B cell (primary cell): ENCODE results near the gene SNRK. TPM values are rescaled to one million over a fixed set of nuclear protein-coding genes. Genes with fewer than 3 reads are reported as not detected.

Experiments used
- ATAC-seq: fragments of 200-7000 bp; cut with Tn5 transposase; one replicate; pipeline ENCODE4 v1.10.0; 2021; ENCODE audit warnings: low read depth, mild to moderate bottlenecking, moderate number of reproducible peaks, moderate library complexity
- CTCF ChIA-PET: fragments of 350-600 bp; sonication (Branson Sonifier 250); formaldehyde crosslinking; loops from one replicate; lab custom pipeline; 2021; ENCODE audit warnings: antibody characterized with exemption, inconsistent platforms; lab: Charles Lee
- POLR2A ChIA-PET: fragments of 350-600 bp; sonication (Branson Sonifier 250); formaldehyde crosslinking; loops from one replicate; lab custom pipeline; 2021; ENCODE audit warnings: antibody characterized with exemption; lab: Charles Lee
- DNase-seq: peaks from one replicate; pipeline ENCODE4 v3.0.0; 2013
- H2AFZ ChIP-seq: 2 replicates; pipeline ENCODE4 v1.6.1; 2012; ENCODE audit warnings: mild to moderate bottlenecking, low read depth, low read length; ENCODE audit not compliant: insufficient read depth, poor library complexity, severe bottlenecking
- H3K27ac ChIP-seq, 2 donors: 1 replicate in 1 of 2; 2 replicates in 1 of 2; pipeline ENCODE4 v1.5.1; 2012 to 2013; ENCODE audit warnings: low read length in 2 of 2, mild to moderate bottlenecking in 2 of 2, moderate library complexity in 1 of 2
- H3K27me3 ChIP-seq, 4 experiments: fragments of 200-600 bp in 1 of 4; sonication (generic) in 1 of 4; replicated peaks in 1 of 4; 1 replicate in 2 of 4; 2 replicates in 2 of 4; pipeline versions ENCODE4 v1.6.1 to v1.7.0; 2013 to 2016; ENCODE audit warnings: low read length in 3 of 4, mild to moderate bottlenecking in 2 of 4, mixed read lengths in 1 of 4, moderate library complexity in 1 of 4; ENCODE audit not compliant: insufficient read depth in 4 of 4, control insufficient read depth in 3 of 4; ENCODE audit errors: control extremely low read depth in 1 of 4
- H3K36me3 ChIP-seq, 2 experiments: replicated peaks in 1 of 2; 1 replicate in 1 of 2; 2 replicates in 1 of 2; pipeline versions ENCODE4 v1.6.1 to v1.7.1; 2013; ENCODE audit warnings: low read length in 1 of 2; ENCODE audit not compliant: insufficient read depth in 2 of 2, control insufficient read depth in 1 of 2; ENCODE audit errors: control extremely low read depth in 1 of 2, extremely low read depth in 1 of 2
- H3K4me1 ChIP-seq, 2 donors: fragments of 200-600 bp in 1 of 2; sonication (generic) in 1 of 2; 1 replicate in 1 of 2; 2 replicates in 1 of 2; pipeline versions ENCODE4 v1.5.1 to v1.6.1; 2013 to 2017; ENCODE audit warnings: low read length in 2 of 2; ENCODE audit not compliant: control insufficient read depth in 2 of 2, insufficient read depth in 2 of 2
- H3K4me2 ChIP-seq: replicated peaks from 2 replicates; pipeline ENCODE3; 2012; ENCODE audit warnings: mild to moderate bottlenecking, low read depth, low read length; ENCODE audit not compliant: poor library complexity, severe bottlenecking
- H3K4me3 ChIP-seq, 5 experiments: fragments of 200-600 bp in 1 of 5; sonication (generic) in 1 of 5; 1 replicate in 3 of 5; 2 replicates in 2 of 5; pipeline versions ENCODE4 v1.5.1 to v1.7.0; 2011 to 2016; ENCODE audit warnings: low read length in 4 of 5, mild to moderate bottlenecking in 4 of 5, low read depth in 2 of 5, control low read depth in 1 of 5, moderate library complexity in 1 of 5; ENCODE audit not compliant: insufficient read depth in 1 of 5; ENCODE audit errors: control extremely low read depth in 1 of 5, extremely low read depth in 1 of 5
- H3K79me2 ChIP-seq: fragments of 200-600 bp; sonication (generic); one replicate; pipeline ENCODE4 v1.6.0; 2016; ENCODE audit warnings: low read length; ENCODE audit not compliant: control insufficient read depth, insufficient read depth
- H3K9ac ChIP-seq: fragments of 200-600 bp; sonication (generic); 2 replicates; pipeline ENCODE4 v1.6.1; 2017; ENCODE audit warnings: mild to moderate bottlenecking, low read length, moderate library complexity
- H3K9me3 ChIP-seq, 3 donors: one replicate each; pipeline versions ENCODE4 v1.6.1 to v1.7.1; 2013; ENCODE audit warnings: low read length in 2 of 3; ENCODE audit not compliant: control insufficient read depth in 2 of 3, insufficient read depth in 1 of 3; ENCODE audit errors: control extremely low read depth in 1 of 3
- H4K20me1 ChIP-seq: 2 replicates; pipeline ENCODE4 v1.6.0; 2012; ENCODE audit warnings: mild to moderate bottlenecking, low read length; ENCODE audit not compliant: insufficient read depth, control insufficient read depth, poor library complexity, severe bottlenecking
- H3K27ac Mint-ChIP-seq: one replicate; pipeline ENCODE4 v1.8.0; 2021; ENCODE audit warnings: mixed read lengths
- H3K27me3 Mint-ChIP-seq: one replicate; pipeline ENCODE4 v1.8.0; 2021; ENCODE audit warnings: mixed read lengths
- H3K4me1 Mint-ChIP-seq: one replicate; pipeline ENCODE4 v1.8.0; 2021; ENCODE audit warnings: mixed read lengths
- H3K4me3 Mint-ChIP-seq: one replicate; pipeline ENCODE4 v1.8.0; 2021; ENCODE audit warnings: mixed read lengths
- H3K9me3 Mint-ChIP-seq: one replicate; pipeline ENCODE4 v1.8.0; 2022; ENCODE audit warnings: mixed read lengths; ENCODE audit not compliant: insufficient read depth
- CTCF ChIP-seq: fragments of 200-600 bp; IDR thresholded peaks from one replicate; pipeline ENCODE4 v1.8.0; 2022; ENCODE audit warnings: antibody characterized with exemption, mild to moderate bottlenecking
- EZH2 ChIP-seq: IDR thresholded peaks from 2 replicates; pipeline ENCODE4 v1.6.1; 2012; ENCODE audit warnings: borderline replicate concordance, low read depth, mild to moderate bottlenecking, moderate library complexity, low read length; ENCODE audit not compliant: insufficient read depth, poor library complexity, severe bottlenecking
- WGBS: methylation state at CpG from one replicate; pipeline ENCODE4 v1.1.5; 2013; ENCODE audit warnings: missing lambda C conversion rate; ENCODE audit not compliant: insufficient coverage; 5-methylcytosine and 5-hydroxymethylcytosine counted together
- intact Hi-C: fragments of 100-400 bp; cut with micrococcal nuclease; formaldehyde crosslinking; loops from one replicate; pipeline ENCODE4 v1.10.0; 2022
- polyA plus RNA-seq: library from polyadenylated mRNA; depleted of rRNA; stranded (reverse); fragments of >200 nt; gene quantifications from 2 replicates; pipeline ENCODE4 v1.2.3, GENCODE V29; 2012
- total RNA-seq, 2 donors: library from RNA; stranded (reverse); fragments of 120-200 nt in 1 of 2; gene quantifications; 1 replicate in 1 of 2; 2 replicates in 1 of 2; pipeline versions ENCODE4 v1.2.3 to v1.2.4, GENCODE V29; 2013 to 2022

The SNRK gene
- total and polyA plus RNA-seq, 2 donors (not counting 1 experiment from before 2014, with no cell fraction given), result 17.8 to 46.7 TPM

- Mint-ChIP-seq H3K4me3 (no peak overlapping the region), H3K4me1 (peaks cover 13% of the 10 kb centered on the region), H3K27ac (no peak overlapping the region), H3K27me3 (no peaks in the 10 kb centered on the region), H3K9me3 (no peaks in the 10 kb centered on the region)
- Histone ChIP-seq H3K79me2 (no peaks in the 10 kb centered on the region), H4K20me1 (no peaks in the 10 kb centered on the region), H2AFZ (no peak overlapping the region), H3K9me3 (no peaks in the 10 kb centered on the region), H3K36me3 (no peaks in the 10 kb centered on the region), H3K4me1 (peaks cover 11% of the 10 kb centered on the region in 2 donors), H3K27ac (no peak overlapping the region), H3K9ac (no peak overlapping the region), H3K27me3 (no peaks in the 10 kb centered on the region), H3K4me2 (no peak overlapping the region), H3K4me3 (no peak overlapping the region)
- ChIA-PET CTCF (no interaction called here), POLR2A (no interaction called here)
- 18% methylated on average over 2 of the region's 2 CpGs for WGBS
- ATAC-seq (no peak), DNase-seq (no peak)
- TF ChIP-seq CTCF, result no peak
- TF ChIP-seq EZH2, result no peak
- intact Hi-C loops, result no loop called here
Measured at GRCh38 chr3:43394041-43394554, 107.8 kb downstream of the SNRK start.

GRCh38 chr3:43399034-43399433 is 112.7 kb downstream of the SNRK start:
- Mint-ChIP-seq H3K4me3 (no peak overlapping the region), H3K27ac (no peak overlapping the region), H3K4me1 (no peaks in the 10 kb centered on the region), H3K9me3 (no peaks in the 10 kb centered on the region), H3K27me3 (no peaks in the 10 kb centered on the region)
- no peaks in the 10 kb centered on the region for H3K36me3 ChIP-seq
- H3K27me3 ChIP-seq, result no peaks in the 10 kb centered on the region
- intact Hi-C loops, result no loop called here
- CTCF ChIA-PET, result no interaction called here
- H3K79me2 ChIP-seq, result no peaks in the 10 kb centered on the region
- no peak overlapping the region for H3K9ac ChIP-seq
- DNase-seq, result no peak
- no peak for TF ChIP-seq CTCF
- no peak for TF ChIP-seq EZH2
- no peaks in the 10 kb centered on the region for H4K20me1 ChIP-seq
- no peak overlapping the region for H3K4me3 ChIP-seq
- no peak overlapping the region for H2AFZ ChIP-seq
- POLR2A ChIA-PET, result no interaction called here
- H3K27ac ChIP-seq, result no peak overlapping the region
- WGBS, result 88% methylated on average over 2 of the region's 6 CpGs
- no peak for ATAC-seq
- H3K9me3 ChIP-seq, result no peaks in the 10 kb centered on the region
- no peak overlapping the region for H3K4me2 ChIP-seq
- no peaks in the 10 kb centered on the region for H3K4me1 ChIP-seq
